Dermis lymphatic vessel endothelial cell (primary cell): ENCODE measurements around the gene ABRACL. TPM values are rescaled to one million over a fixed set of nuclear protein-coding genes. Genes with fewer than 3 reads are reported as not detected.

ENCODE experiments used
- total RNA-seq: library from RNA; depleted of rRNA; stranded (reverse); fragments of >200 nt; gene quantifications from 2 replicates; pipeline ENCODE4 v1.2.1, GENCODE V29; 2014

ABRACL gene, protein sequence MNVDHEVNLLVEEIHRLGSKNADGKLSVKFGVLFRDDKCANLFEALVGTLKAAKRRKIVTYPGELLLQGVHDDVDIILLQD
- 5.2 and 5.9 TPM in 2 replicates for total RNA-seq

DNA sequence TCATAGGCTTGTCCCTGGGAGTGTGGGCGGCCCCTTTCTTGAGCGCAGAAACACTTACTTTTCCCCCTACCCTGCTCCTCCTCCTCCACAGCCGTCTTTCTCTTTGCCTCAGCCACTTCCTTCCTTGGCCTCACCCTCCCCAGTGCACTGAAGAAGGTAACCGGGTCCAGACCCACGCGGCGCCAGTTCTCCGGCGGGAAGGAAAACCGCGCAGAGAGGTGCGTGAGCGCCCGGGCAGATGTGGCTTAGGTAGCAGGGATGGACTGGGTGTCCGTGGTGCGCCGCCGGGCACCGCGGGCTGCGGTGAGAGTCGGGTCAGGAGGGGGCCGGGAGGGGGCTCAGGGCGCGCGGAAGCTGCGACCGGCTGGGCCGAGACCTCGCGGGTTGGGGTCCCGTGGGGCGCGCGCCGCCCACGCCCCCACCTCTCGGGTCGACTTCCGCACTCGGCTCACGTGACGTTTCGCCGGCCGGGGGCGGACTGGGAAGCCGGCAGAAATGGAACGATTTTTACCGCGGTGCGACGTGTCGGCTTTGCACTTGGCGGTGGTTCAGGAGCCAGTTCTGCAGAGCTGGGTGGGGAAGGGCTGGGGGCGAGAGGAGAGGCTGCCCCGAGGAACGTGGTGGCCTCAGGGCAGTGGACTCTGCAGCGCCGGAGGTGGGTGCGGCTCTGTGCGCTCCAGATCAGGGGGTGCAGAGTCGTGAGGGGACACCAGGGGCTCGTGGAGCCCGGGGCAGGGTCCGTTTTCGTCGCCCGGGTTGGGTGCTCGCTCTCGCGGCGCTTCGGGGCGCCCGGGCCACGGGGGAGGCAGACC is at the start of gene ABRACL:
Gene ABRACL, plus strand, starts transcription at position 88 of the 812 bp plus-strand sequence. CDS start 5,416 bp downstream, outside the sequence.

GRCh38 chr6:138987643-138988468 is 40.7 kb upstream of the ABRACL start, which contains the start of gene REPS1:
Gene REPS1 (minus strand): TSS chr6:138988253. CDS start chr6:138987682, 571 bp downstream.

Other genes starting within 250 kb of the ABRACL start
- under 0.01 TPM in 1 of 2 replicates, not detected in the other for gene ECT2L, start 232.7 kb upstream of the ABRACL start, total RNA-seq
- gene REPS1, start 40.5 kb upstream of the ABRACL start, total RNA-seq = 18.7 and 22.3 TPM in 2 replicates
- 41.8 and 44.3 TPM in 2 replicates for gene HECA, start 106.3 kb downstream of the ABRACL start, total RNA-seq